ENCODE data around the gene MSRB1.

- TF ChIP-seq EZH2phosphoT487 (IDR thresholded peaks at IDR 0.05; ENCODE audit: insufficient read depth, low read depth) (no peak), EZH2 (IDR thresholded peaks at IDR 0.05; ENCODE audit: insufficient read depth, poor library complexity, severe bottlenecking) (no peak)
Measured at GRCh38 chr16:1942047-1942809, 771 bp downstream of the MSRB1 start.
